Activated naive CD4-positive, alpha-beta T cell treated with anti-CD3 and anti-CD28 coated beads for 36 hours (primary cell): ENCODE results near the gene APOL2. TPM values are rescaled to one million over a fixed set of nuclear protein-coding genes. Genes with fewer than 3 reads are reported as not detected.
"Not testable (repeated sequence)": the region's sequence is repeated elsewhere in the genome, so short reads cannot be mapped to it uniquely, and the experiment has no call there.

ENCODE experiments used
- CTCF ChIA-PET: fragments of 350-600 bp; sonication (Branson Sonifier 250); formaldehyde crosslinking; loops from one replicate; lab custom pipeline; 2021; ENCODE audit warnings: antibody characterized with exemption; lab: Charles Lee
- DNase-seq: peaks from one replicate; pipeline ENCODE4 v3.0.0-alpha.2; 2020
- H3K27ac Mint-ChIP-seq: one replicate; pipeline ENCODE4 v1.8.0; 2021; ENCODE audit warnings: mild to moderate bottlenecking, mixed read lengths
- H3K27me3 Mint-ChIP-seq: one replicate; pipeline ENCODE4 v1.8.0; 2021; ENCODE audit warnings: low read depth, mixed read lengths
- H3K36me3 Mint-ChIP-seq: one replicate; pipeline ENCODE4 v1.8.0; 2021; ENCODE audit warnings: low read depth, mixed read lengths
- H3K4me1 Mint-ChIP-seq: one replicate; pipeline ENCODE4 v1.8.0; 2021; ENCODE audit warnings: low read depth, mixed read lengths
- H3K4me3 Mint-ChIP-seq: one replicate; pipeline ENCODE4 v1.8.0; 2021; ENCODE audit warnings: mild to moderate bottlenecking, moderate library complexity, mixed read lengths
- H3K9me3 Mint-ChIP-seq: one replicate; pipeline ENCODE4 v1.8.0; 2021; ENCODE audit warnings: mixed read lengths
- intact Hi-C: fragments of 100-400 bp; cut with micrococcal nuclease; formaldehyde crosslinking; loops from one replicate; pipeline ENCODE4 v1.15.1; 2023
- total RNA-seq, 2 experiments: library from RNA; stranded (reverse); gene quantifications; one replicate each; pipeline ENCODE4 v1.2.3, GENCODE V29; 2021

Gene APOL2
- total RNA-seq, 2 experiments from 2014 or later: 53.8 to 55.0 TPM

GRCh38 chr22:36236388-36237319 lies 2.7 kb downstream of the APOL2 start:
- H3K36me3 Mint-ChIP-seq: peaks cover 50% of the 10 kb centered on the region
- CTCF ChIA-PET: interaction anchor here (0.7 to 2.9 kb wide), 5 partner anchors 15 to 250 kb away, joined by 3 to 12 read pairs (median 3); no protein-coding TSS in a partner anchor

GRCh38 chr22:36235585-36235984 lies 3.7 kb downstream of the APOL2 start:
- H3K4me3 Mint-ChIP-seq: peak overlapping the region; percentile 35
- intact Hi-C loops: loop anchor here (5.0 kb wide), 4 partner anchors 38 to 247 kb away; partner anchors contain the start of gene TXN2
- CTCF ChIA-PET: interaction anchor here (0.6 to 1.0 kb wide), 2 partner anchors 28 to 251 kb away, joined by 4 read pairs; no protein-coding TSS in a partner anchor
- H3K27ac Mint-ChIP-seq: peak overlapping the region; percentile 44
- peaks cover 53% of the 10 kb centered on the region for H3K4me1 Mint-ChIP-seq
- H3K9me3 Mint-ChIP-seq: no peaks in the 10 kb centered on the region
- peaks cover 60% of the 10 kb centered on the region for H3K36me3 Mint-ChIP-seq
- no peaks in the 10 kb centered on the region for H3K27me3 Mint-ChIP-seq
- DNase-seq: no peak

More at GRCh38 chr22:36236388-36237319, 2.7 kb downstream of the APOL2 start:
- peak overlapping the region; percentile 15 for H3K27ac Mint-ChIP-seq
- DNase-seq: no peak
- peak overlapping the region; percentile 98 for H3K4me3 Mint-ChIP-seq
- intact Hi-C loops: loop anchor here (5.0 kb wide), 4 partner anchors 39 to 246 kb away; partner anchors contain the start of gene TXN2
- H3K9me3 Mint-ChIP-seq: no peaks in the 10 kb centered on the region
- H3K4me1 Mint-ChIP-seq: peaks cover 53% of the 10 kb centered on the region
- H3K27me3 Mint-ChIP-seq: no peaks in the 10 kb centered on the region

GRCh38 chr22:36234919-36235318 lies 4.4 kb downstream of the APOL2 start:
- H3K27ac Mint-ChIP-seq: peak overlapping the region; percentile 44
- H3K4me3 Mint-ChIP-seq: no peak overlapping the region
- H3K36me3 Mint-ChIP-seq: peaks cover 63% of the 10 kb centered on the region
- H3K4me1 Mint-ChIP-seq: peaks cover 52% of the 10 kb centered on the region
- H3K9me3 Mint-ChIP-seq: no peaks in the 10 kb centered on the region
- no peak for DNase-seq
- no peaks in the 10 kb centered on the region for H3K27me3 Mint-ChIP-seq
- CTCF ChIA-PET: interaction anchor here (0.6 kb wide), 1 partner anchor 28 kb away, joined by 4 read pairs; no protein-coding TSS in a partner anchor
- intact Hi-C loops: loop anchor here (5.0 kb wide), 4 partner anchors 38 to 247 kb away; partner anchors contain the start of gene TXN2

GRCh38 chr22:36234213-36234612 lies 5.1 kb downstream of the APOL2 start:
- Mint-ChIP-seq H3K4me3 (no peak overlapping the region), H3K36me3 (peaks cover 65% of the 10 kb centered on the region), H3K27me3 (no peaks in the 10 kb centered on the region), H3K4me1 (peaks cover 47% of the 10 kb centered on the region), H3K9me3 (no peaks in the 10 kb centered on the region), H3K27ac (peak overlapping the region; percentile 61)
- DNase-seq: no peak
- intact Hi-C loops: no loop called here
- CTCF ChIA-PET: no interaction called here

GRCh38 chr22:36233796-36234195 lies 5.5 kb downstream of the APOL2 start:
- no peak overlapping the region for H3K27ac Mint-ChIP-seq
- no peak for DNase-seq
- intact Hi-C loops: no loop called here

DNA sequence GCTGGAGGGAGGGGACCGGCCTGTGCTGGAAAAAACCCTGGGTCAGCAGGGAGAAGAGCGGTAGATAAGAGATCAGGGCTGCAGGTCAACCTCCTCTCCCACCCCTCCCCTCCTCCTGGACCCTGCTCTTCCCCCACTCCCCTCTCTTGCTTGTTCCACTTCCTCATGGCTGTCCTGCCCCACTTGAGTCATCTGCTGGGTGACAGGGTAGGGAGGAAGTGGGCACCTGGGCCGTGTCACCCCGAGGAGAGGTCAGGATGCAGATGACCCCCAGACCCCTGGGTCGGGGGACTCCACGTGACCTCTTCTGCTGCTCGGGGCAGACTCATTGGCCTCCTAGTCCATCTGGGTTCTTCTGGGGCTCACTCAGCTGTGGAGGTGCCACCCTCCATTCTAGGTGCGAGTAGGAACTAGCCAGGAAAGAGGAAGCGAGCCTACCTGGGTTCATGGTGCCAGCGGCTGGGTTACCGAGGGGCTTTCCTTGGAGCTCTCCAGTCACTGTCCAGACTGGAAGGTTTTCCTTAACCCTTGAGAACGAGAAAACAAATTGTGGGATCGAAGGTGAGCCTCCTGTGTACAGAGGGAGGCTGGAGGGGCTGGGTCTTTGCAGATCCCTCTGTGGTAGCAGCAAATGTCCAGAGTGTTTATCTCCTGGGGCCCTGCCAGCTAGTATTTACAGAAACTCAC lies 6.5 kb downstream of the APOL2 start:
- CTCF ChIA-PET: no interaction called here
- Mint-ChIP-seq H3K27me3 (no peaks in the 10 kb centered on the region), H3K4me3 (no peak overlapping the region), H3K4me1 (peaks cover 42% of the 10 kb centered on the region), H3K27ac (no peak overlapping the region), H3K9me3 (no peaks in the 10 kb centered on the region), H3K36me3 (peaks cover 67% of the 10 kb centered on the region)
- DNase-seq: no peak
- intact Hi-C loops: no loop called here

More at GRCh38 chr22:36233796-36234195, 5.5 kb downstream of the APOL2 start:
- peaks cover 68% of the 10 kb centered on the region for H3K36me3 Mint-ChIP-seq
- CTCF ChIA-PET: no interaction called here
- H3K27me3 Mint-ChIP-seq: no peaks in the 10 kb centered on the region
- no peaks in the 10 kb centered on the region for H3K9me3 Mint-ChIP-seq
- H3K4me1 Mint-ChIP-seq: peaks cover 47% of the 10 kb centered on the region
- no peak overlapping the region for H3K4me3 Mint-ChIP-seq

GRCh38 chr22:36231051-36231450 lies 8.3 kb downstream of the APOL2 start:
- H3K27me3 Mint-ChIP-seq, H3K4me3 Mint-ChIP-seq, CTCF ChIA-PET, H3K27ac Mint-ChIP-seq, H3K9me3 Mint-ChIP-seq, DNase-seq, intact Hi-C loops: not testable (repeated sequence)
- peaks cover 64% of the 10 kb centered on the region for H3K36me3 Mint-ChIP-seq
- H3K4me1 Mint-ChIP-seq: peaks cover 24% of the 10 kb centered on the region

DNA sequence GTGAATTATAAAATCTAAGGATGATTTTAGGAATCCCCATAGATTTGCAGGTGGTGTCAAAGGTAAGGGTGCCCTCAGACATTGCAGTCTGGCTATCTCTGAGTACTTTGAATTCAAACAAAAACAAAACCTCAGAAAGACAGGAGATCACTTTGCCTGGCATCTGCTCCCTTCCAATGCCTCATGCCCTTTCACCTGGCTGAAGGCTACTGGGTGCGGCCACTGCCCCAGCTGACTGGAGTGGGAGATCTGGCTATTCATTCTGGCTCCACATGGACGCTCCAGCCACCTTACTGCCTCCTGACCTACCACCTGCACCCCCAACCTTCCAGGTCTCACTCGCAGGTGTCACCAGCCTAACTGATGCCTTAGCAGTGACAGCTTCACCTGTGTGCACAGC lies 9.7 kb downstream of the APOL2 start:
- CTCF ChIA-PET: interaction anchor here (0.6 kb wide), 1 partner anchor 52 kb away, joined by 3 read pairs; no protein-coding TSS in a partner anchor
- H3K27ac Mint-ChIP-seq, H3K4me3 Mint-ChIP-seq, H3K27me3 Mint-ChIP-seq, intact Hi-C loops, DNase-seq, H3K9me3 Mint-ChIP-seq: not testable (repeated sequence)
- Mint-ChIP-seq H3K4me1 (peaks cover 10% of the 10 kb centered on the region), H3K36me3 (peaks cover 50% of the 10 kb centered on the region)

DNA sequence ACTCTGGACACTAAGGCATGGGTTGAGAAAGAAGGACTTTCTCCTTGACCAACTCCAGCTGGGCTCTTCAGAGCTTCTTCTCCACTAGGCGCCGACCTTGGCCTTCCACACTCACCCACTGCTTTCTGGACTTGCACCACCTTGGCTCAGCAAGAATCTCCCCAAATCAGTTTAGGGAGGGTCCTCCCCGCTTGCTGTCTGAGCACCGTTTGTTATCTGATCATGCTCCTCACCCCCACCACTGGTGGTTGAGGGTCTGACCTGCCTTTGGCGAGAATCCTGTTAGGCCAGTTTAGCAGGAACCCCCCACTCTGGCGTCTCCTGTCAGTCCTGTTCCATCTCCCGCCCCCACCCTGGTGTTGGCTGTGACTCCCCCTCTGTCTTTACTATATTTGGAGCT lies 10.4 kb downstream of the APOL2 start:
- CTCF ChIA-PET: no interaction called here
- Mint-ChIP-seq H3K9me3 (no peaks in the 10 kb centered on the region), H3K4me1 (peaks cover 8% of the 10 kb centered on the region), H3K36me3 (peaks cover 47% of the 10 kb centered on the region), H3K27me3 (no peaks in the 10 kb centered on the region), H3K4me3 (no peak overlapping the region), H3K27ac (no peak overlapping the region)
- intact Hi-C loops: no loop called here
- DNase-seq: no peak

DNA sequence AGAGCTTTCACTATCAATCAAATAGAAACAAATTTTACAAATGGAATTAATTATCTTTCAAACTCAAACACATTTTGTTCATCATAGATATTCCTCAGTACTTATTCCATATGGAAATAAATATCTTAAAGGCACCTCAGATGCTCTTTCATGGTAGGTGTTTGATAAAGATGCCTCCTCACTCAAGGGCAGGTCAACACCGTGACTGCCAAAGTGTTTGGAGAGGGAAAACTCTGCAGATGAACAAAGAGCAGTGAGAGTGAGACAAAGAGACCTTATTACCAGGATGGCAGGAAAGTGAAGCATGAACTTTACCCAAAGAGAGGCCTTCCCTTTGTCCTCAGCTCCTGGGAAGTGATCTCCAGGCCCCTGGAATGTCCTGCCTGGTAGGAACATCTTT lies 11.0 kb downstream of the APOL2 start:
- H3K4me3 Mint-ChIP-seq, H3K27ac Mint-ChIP-seq, H3K9me3 Mint-ChIP-seq, H3K27me3 Mint-ChIP-seq, H3K4me1 Mint-ChIP-seq, DNase-seq, intact Hi-C loops: not testable (repeated sequence)
- peaks cover 43% of the 10 kb centered on the region for H3K36me3 Mint-ChIP-seq
- CTCF ChIA-PET: interaction anchor here (1.2 kb wide), 1 partner anchor 51 kb away, joined by 4 read pairs; no protein-coding TSS in a partner anchor

GRCh38 chr22:36227806-36228205 lies 11.5 kb downstream of the APOL2 start:
- H3K9me3 Mint-ChIP-seq: no peaks in the 10 kb centered on the region
- H3K4me3 Mint-ChIP-seq: no peak overlapping the region
- intact Hi-C loops: no loop called here
- DNase-seq: no peak
- CTCF ChIA-PET: interaction anchor here (0.8 to 1.2 kb wide), 3 partner anchors 21 to 243 kb away, joined by 3 to 4 read pairs (median 4); no protein-coding TSS in a partner anchor
- H3K36me3 Mint-ChIP-seq: peaks cover 38% of the 10 kb centered on the region
- H3K4me1 Mint-ChIP-seq: peaks cover 7% of the 10 kb centered on the region
- no peak overlapping the region for H3K27ac Mint-ChIP-seq
- H3K27me3 Mint-ChIP-seq: no peaks in the 10 kb centered on the region

- Mint-ChIP-seq H3K36me3 (peaks cover 36% of the 10 kb centered on the region), H3K4me1 (peaks cover 7% of the 10 kb centered on the region), H3K9me3 (no peaks in the 10 kb centered on the region), H3K27me3 (no peaks in the 10 kb centered on the region), H3K27ac (no peak overlapping the region), H3K4me3 (no peak overlapping the region)
- intact Hi-C loops: no loop called here
- no peak for DNase-seq
- CTCF ChIA-PET: interaction anchor here (0.8 to 1.2 kb wide), 3 partner anchors 21 to 243 kb away, joined by 3 to 4 read pairs (median 4); no protein-coding TSS in a partner anchor
Measured at GRCh38 chr22:36227396-36227795, 11.9 kb downstream of the APOL2 start.
